Vagina (tissue), 2 donors: ENCODE data around the gene SIRPB2.

Experiments
- POLR2A ChIP-seq, 2 donors: fragments of 450-650 bp; IDR thresholded peaks; one replicate each; pipeline ENCODE4 v1.6.1; 2017; ENCODE audit warnings: antibody characterized with exemption in 2 of 2, mild to moderate bottlenecking in 2 of 2, moderate library complexity in 2 of 2
- TF ChIP-seq, protein P1 (sequence below), 3 experiments: fragments of 450-650 bp in 2 of 3; fragments of 200-600 bp in 1 of 3; sonication (generic) in 1 of 3; IDR thresholded peaks; one replicate each; pipeline ENCODE4 v1.5.1; 2017 to 2019; ENCODE audit warnings: antibody characterized with exemption in 3 of 3, mild to moderate bottlenecking in 2 of 3, moderate library complexity in 2 of 3

GRCh38 chr20:1505361-1505760 lies 14.1 kb upstream of the SIRPB2 start:
- TF ChIP-seq, protein P1, sequence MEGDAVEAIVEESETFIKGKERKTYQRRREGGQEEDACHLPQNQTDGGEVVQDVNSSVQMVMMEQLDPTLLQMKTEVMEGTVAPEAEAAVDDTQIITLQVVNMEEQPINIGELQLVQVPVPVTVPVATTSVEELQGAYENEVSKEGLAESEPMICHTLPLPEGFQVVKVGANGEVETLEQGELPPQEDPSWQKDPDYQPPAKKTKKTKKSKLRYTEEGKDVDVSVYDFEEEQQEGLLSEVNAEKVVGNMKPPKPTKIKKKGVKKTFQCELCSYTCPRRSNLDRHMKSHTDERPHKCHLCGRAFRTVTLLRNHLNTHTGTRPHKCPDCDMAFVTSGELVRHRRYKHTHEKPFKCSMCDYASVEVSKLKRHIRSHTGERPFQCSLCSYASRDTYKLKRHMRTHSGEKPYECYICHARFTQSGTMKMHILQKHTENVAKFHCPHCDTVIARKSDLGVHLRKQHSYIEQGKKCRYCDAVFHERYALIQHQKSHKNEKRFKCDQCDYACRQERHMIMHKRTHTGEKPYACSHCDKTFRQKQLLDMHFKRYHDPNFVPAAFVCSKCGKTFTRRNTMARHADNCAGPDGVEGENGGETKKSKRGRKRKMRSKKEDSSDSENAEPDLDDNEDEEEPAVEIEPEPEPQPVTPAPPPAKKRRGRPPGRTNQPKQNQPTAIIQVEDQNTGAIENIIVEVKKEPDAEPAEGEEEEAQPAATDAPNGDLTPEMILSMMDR (IDR thresholded peaks at IDR 0.05): no peak
- TF ChIP-seq POLR2A (IDR thresholded peaks at IDR 0.05): no peak
